Measurements from ENCODE around the gene NPLOC4. TPM values are rescaled to one million over a fixed set of nuclear protein-coding genes. Genes with fewer than 3 reads are reported as not detected.

Gene NPLOC4
- polyA plus RNA-seq, 1 of the 3 experiments (the other 2 are of a cell fraction): 88.6 TPM

DNA sequence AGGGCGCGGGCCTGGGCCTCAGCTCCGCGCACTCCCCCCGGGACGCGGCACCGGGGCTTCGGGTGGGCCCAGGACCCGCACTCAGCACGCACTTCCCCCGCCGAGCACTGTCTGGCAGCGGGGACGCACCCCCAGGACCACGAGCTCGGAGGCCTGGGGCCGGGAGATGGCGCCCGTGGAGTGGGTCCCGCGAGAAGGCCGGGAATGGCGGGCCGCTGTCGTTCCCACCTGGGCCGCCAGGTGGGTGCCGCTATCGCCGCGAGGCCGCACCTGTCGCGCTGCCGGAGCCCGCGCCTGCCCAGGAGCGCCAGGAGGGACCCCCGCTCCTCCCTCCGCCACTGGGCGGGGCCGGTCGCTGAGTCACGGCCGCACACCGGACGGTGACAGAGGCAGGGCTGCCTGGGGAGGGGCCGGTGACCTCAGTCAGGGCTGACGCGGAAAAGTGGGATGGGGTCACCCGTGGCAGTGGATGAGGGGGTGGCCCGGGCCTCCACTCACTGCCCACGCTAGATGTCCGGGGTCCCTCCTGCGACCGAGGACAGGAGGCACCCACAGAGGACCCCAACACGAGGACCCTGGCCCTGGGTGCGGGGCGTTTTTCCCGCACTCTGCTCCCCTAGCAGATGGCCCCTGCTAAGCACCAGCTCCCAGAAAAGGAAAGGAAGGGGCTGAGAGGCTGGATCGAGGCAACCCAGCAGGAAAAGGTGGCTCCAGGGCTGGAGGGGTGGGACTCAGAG, 117.5 kb downstream of the NPLOC4 start:
- no peak overlapping the region for H2AFZ ChIP-seq (ENCODE audit: low read depth)
- no peak for DNase-seq
- ChIA-PET POLR2A (no interaction called here), CTCF (interaction anchor here (1.2 to 1.9 kb wide), 5 partner anchors 11 to 217 kb away, joined by 3 to 8 read pairs (median 6); no protein-coding TSS in a partner anchor)
- WGBS (ENCODE audit: low lambda C conversion rate): 88% methylated on average over 30 of the region's 61 CpGs
- H3K9me2 ChIP-seq: no peaks in the 10 kb centered on the region
- no peak overlapping the region for H3K27ac ChIP-seq (ENCODE audit: low read depth in 2 of 2, low read length in 1 of 2)
- peaks cover 63% of the 10 kb centered on the region for H3K79me2 ChIP-seq (ENCODE audit: insufficient read depth)
- H3K4me3 ChIP-seq (ENCODE audit: low read depth in 2 of 2, low read length in 1 of 2): no peak overlapping the region
- no peaks in the 10 kb centered on the region for H3K27me3 ChIP-seq (ENCODE audit: insufficient read depth)
- TF ChIP-seq, protein P1, sequence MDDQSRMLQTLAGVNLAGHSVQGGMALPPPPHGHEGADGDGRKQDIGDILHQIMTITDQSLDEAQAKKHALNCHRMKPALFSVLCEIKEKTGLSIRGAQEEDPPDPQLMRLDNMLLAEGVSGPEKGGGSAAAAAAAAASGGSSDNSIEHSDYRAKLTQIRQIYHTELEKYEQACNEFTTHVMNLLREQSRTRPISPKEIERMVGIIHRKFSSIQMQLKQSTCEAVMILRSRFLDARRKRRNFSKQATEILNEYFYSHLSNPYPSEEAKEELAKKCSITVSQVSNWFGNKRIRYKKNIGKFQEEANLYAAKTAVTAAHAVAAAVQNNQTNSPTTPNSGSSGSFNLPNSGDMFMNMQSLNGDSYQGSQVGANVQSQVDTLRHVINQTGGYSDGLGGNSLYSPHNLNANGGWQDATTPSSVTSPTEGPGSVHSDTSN (IDR thresholded peaks at IDR 0.05): no peak
- TF ChIP-seq TCF12 (IDR thresholded peaks at IDR 0.05) (no peak), RXRA (IDR thresholded peaks at IDR 0.05; ENCODE audit: borderline replicate concordance, low read depth) (no peak), GATA2 (CRISPR knock-in tag; IDR thresholded peaks at IDR 0.05) (no peak), CTCF (IDR thresholded peaks at IDR 0.05) (no peak), RCOR1 (IDR thresholded peaks at IDR 0.05; ENCODE audit: low read length) (no peak)
- no peaks in the 10 kb centered on the region for H3K9me3 ChIP-seq
- peaks cover 45% of the 10 kb centered on the region for H4K20me1 ChIP-seq (ENCODE audit: insufficient read depth)
- H3K4me1 ChIP-seq (ENCODE audit: control insufficient read depth in 1 of 2, insufficient read depth in 2 of 2, low read depth in 1 of 2, low read length in 1 of 2): peaks cover 17 to 36% of the 10 kb centered on the region in 2 experiments; a peak in 3 of 4 replicates
- H3K36me3 ChIP-seq (replicated peaks in 1 of 2; ENCODE audit: control insufficient read depth in 1 of 2, insufficient read depth in 2 of 2, low read length in 1 of 2): peaks cover 3% of the 10 kb centered on the region in 2 experiments
- H3K4me2 ChIP-seq: no peak overlapping the region
- peaks cover 33% of the 10 kb centered on the region for H3F3A ChIP-seq (replicated peaks; ENCODE audit: insufficient read depth)
- H3K9ac ChIP-seq: no peak overlapping the region

DNA sequence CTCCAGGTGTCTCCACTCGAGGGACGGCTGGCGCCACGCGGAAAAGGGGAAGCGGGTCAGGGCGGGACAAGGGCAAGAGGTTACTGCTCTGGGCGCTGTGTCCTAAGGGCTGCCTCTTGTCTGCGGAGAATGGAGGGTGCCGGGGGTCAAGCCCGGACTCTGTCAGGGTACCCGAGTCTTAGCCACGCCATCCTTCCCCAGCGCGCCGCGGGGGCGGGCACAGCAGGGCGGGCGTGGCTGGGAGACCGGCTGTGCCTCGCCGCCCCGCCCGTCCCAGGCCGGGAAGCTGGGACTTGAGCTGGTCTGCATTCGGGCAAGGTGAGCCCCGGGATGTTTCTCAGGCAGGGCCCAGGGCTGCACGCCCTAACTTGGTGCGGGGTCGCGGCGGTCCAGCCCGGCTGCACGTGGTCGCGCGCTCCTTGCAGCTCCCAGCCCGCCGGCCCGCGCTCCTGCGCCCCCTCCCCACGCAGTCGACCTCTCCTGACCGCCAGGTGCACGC, 118.1 kb downstream of the NPLOC4 start:
- CTCF ChIA-PET: interaction anchor here (1.1 to 1.9 kb wide), 5 partner anchors 10 to 216 kb away, joined by 3 to 7 read pairs (median 3); no protein-coding TSS in a partner anchor
- Histone ChIP-seq H3K9ac (no peak overlapping the region), H3K4me2 (no peak overlapping the region), H3F3A (replicated peaks; ENCODE audit: insufficient read depth) (peaks cover 39% of the 10 kb centered on the region), H3K36me3 (replicated peaks in 1 of 2; ENCODE audit: control insufficient read depth in 1 of 2, insufficient read depth in 2 of 2, low read length in 1 of 2) (peaks cover 3% of the 10 kb centered on the region in 2 experiments), H3K4me3 (ENCODE audit: low read depth in 2 of 2, low read length in 1 of 2) (no peak overlapping the region), H3K4me1 (ENCODE audit: control insufficient read depth in 1 of 2, insufficient read depth in 2 of 2, low read depth in 1 of 2, low read length in 1 of 2) (peaks cover 17 to 32% of the 10 kb centered on the region in 2 experiments; a peak in 3 of 4 replicates), H3K9me2 (no peaks in the 10 kb centered on the region), H3K79me2 (ENCODE audit: insufficient read depth) (peaks cover 69% of the 10 kb centered on the region), H3K9me3 (no peaks in the 10 kb centered on the region), H2AFZ (ENCODE audit: low read depth) (no peak overlapping the region), H4K20me1 (ENCODE audit: insufficient read depth) (peaks cover 45% of the 10 kb centered on the region), H3K27me3 (ENCODE audit: insufficient read depth) (no peaks in the 10 kb centered on the region), H3K27ac (ENCODE audit: low read depth in 2 of 2, low read length in 1 of 2) (no peak overlapping the region)
- TF ChIP-seq GABPA (IDR thresholded peaks at IDR 0.05; ENCODE audit: low read depth): no peak
- TF ChIP-seq USF2 (IDR thresholded peaks at IDR 0.05; ENCODE audit: borderline replicate concordance, low read depth, low read length): no peak
- TF ChIP-seq TCF12 (IDR thresholded peaks at IDR 0.05): no peak
- TF ChIP-seq, protein P2, sequence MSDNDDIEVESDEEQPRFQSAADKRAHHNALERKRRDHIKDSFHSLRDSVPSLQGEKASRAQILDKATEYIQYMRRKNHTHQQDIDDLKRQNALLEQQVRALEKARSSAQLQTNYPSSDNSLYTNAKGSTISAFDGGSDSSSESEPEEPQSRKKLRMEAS (IDR thresholded peaks at IDR 0.05; ENCODE audit: low read depth): no peak
- TF ChIP-seq ELF1 (IDR thresholded peaks at IDR 0.05): no peak
- no peak for TF ChIP-seq RCOR1 (IDR thresholded peaks at IDR 0.05; ENCODE audit: low read length)
- TF ChIP-seq GATA2 (CRISPR knock-in tag; IDR thresholded peaks at IDR 0.05): no peak
- no peak for TF ChIP-seq CHD2 (IDR thresholded peaks at IDR 0.05; ENCODE audit: low read length, partially characterized antibody)
- no peak for TF ChIP-seq TEAD4 (IDR thresholded peaks at IDR 0.05; ENCODE audit: borderline replicate concordance, insufficient read depth)
- no peak for TF ChIP-seq MEF2A (IDR thresholded peaks at IDR 0.05; ENCODE audit: borderline replicate concordance, low read depth)
- POLR2A ChIA-PET: no interaction called here
- WGBS (ENCODE audit: low lambda C conversion rate): 86% methylated on average over 46 of the region's 47 CpGs
- no peak for DNase-seq

Measured in SK-N-SH (cell line).